Neuronal stem cell (in vitro differentiated cells): Measurements from ENCODE around the gene CPLX4.

Experiments used
- DNase-seq: peaks from one replicate; pipeline ENCODE4 v3.0.0-alpha.2; 2013; ENCODE audit warnings: low spot score
- H2AFZ ChIP-seq: one replicate; pipeline ENCODE4 v1.6.1; 2013; ENCODE audit warnings: mild to moderate bottlenecking, low read length, inconsistent platforms
- H2AK5ac ChIP-seq: 2 replicates; pipeline ENCODE4 v1.6.1; 2013; ENCODE audit warnings: low read depth, mild to moderate bottlenecking, inconsistent platforms, low read length, moderate library complexity, mixed read lengths
- H2BK120ac ChIP-seq: 2 replicates; pipeline ENCODE4 v1.6.1; 2013; ENCODE audit warnings: low read depth, mild to moderate bottlenecking, inconsistent platforms, low read length, moderate library complexity, mixed read lengths
- H2BK12ac ChIP-seq: one replicate; pipeline ENCODE4 v1.6.1; 2013; ENCODE audit warnings: low read length, inconsistent platforms
- H2BK15ac ChIP-seq: 2 replicates; pipeline ENCODE4 v1.6.1; 2013; ENCODE audit warnings: mild to moderate bottlenecking, low read length, inconsistent platforms, mixed read lengths
- H2BK5ac ChIP-seq: one replicate; pipeline ENCODE4 v1.6.1; 2013; ENCODE audit warnings: inconsistent platforms, mild to moderate bottlenecking, low read length, moderate library complexity
- H3K14ac ChIP-seq: one replicate; pipeline ENCODE4 v1.6.1; 2013; ENCODE audit warnings: low read length, inconsistent platforms
- H3K18ac ChIP-seq: 2 replicates; pipeline ENCODE4 v1.6.1; 2013; ENCODE audit warnings: low read length, inconsistent platforms
- H3K23ac ChIP-seq: 2 replicates; pipeline ENCODE4 v1.6.1; 2013; ENCODE audit warnings: low read depth, mild to moderate bottlenecking, mixed read lengths, low read length, inconsistent platforms; ENCODE audit not compliant: poor library complexity
- H3K27ac ChIP-seq: replicated peaks from 3 replicates; pipeline ENCODE4 v1.5.1; 2013; ENCODE audit warnings: low read length, inconsistent platforms
- H3K27me3 ChIP-seq, 3 experiments: 2 replicates each; pipeline ENCODE4 v1.6.1; 2013; ENCODE audit warnings: low read length in 3 of 3, mild to moderate bottlenecking in 2 of 3, inconsistent platforms in 1 of 3, low read depth in 1 of 3, mixed read lengths in 1 of 3, moderate library complexity in 1 of 3; ENCODE audit not compliant: control insufficient read depth in 3 of 3, insufficient read depth in 3 of 3
- H3K36me3 ChIP-seq, 2 donors: replicated peaks in 1 of 2; 2 replicates each; pipeline ENCODE4 v1.6.1; 2013; ENCODE audit warnings: low read length in 2 of 2; ENCODE audit not compliant: control insufficient read depth in 2 of 2, insufficient read depth in 2 of 2
- H3K4ac ChIP-seq: 2 replicates; pipeline ENCODE4 v1.6.1; 2013; ENCODE audit warnings: inconsistent platforms, mild to moderate bottlenecking, low read length, moderate library complexity
- H3K4me1 ChIP-seq, 2 donors: 1 replicate in 1 of 2; 2 replicates in 1 of 2; pipeline ENCODE4 v1.6.1; 2013; ENCODE audit warnings: low read length in 2 of 2, low read depth in 1 of 2; ENCODE audit not compliant: control insufficient read depth in 2 of 2, insufficient read depth in 1 of 2
- H3K4me2 ChIP-seq: one replicate; pipeline ENCODE4 v1.6.1; 2013; ENCODE audit warnings: mild to moderate bottlenecking, low read length, inconsistent platforms; ENCODE audit not compliant: insufficient read depth, poor library complexity, severe bottlenecking
- H3K4me3 ChIP-seq, 2 donors: 2 replicates each; pipeline ENCODE4 v1.5.1; 2013; ENCODE audit warnings: low read length in 2 of 2, mild to moderate bottlenecking in 2 of 2, inconsistent platforms in 1 of 2, moderate library complexity in 1 of 2
- H3K79me1 ChIP-seq: one replicate; pipeline ENCODE4 v1.6.1; 2013; ENCODE audit warnings: low read depth, mild to moderate bottlenecking, inconsistent platforms, low read length, moderate library complexity
- H3K9ac ChIP-seq: one replicate; pipeline ENCODE4 v1.6.1; 2013; ENCODE audit warnings: mild to moderate bottlenecking, low read depth, low read length, inconsistent platforms; ENCODE audit not compliant: poor library complexity
- H3K9me3 ChIP-seq, 2 donors: replicated peaks in 1 of 2; 2 replicates each; pipeline versions ENCODE3 to v1.6.1; 2013; ENCODE audit warnings: low read length in 2 of 2, mild to moderate bottlenecking in 2 of 2, inconsistent platforms in 1 of 2, low read depth in 1 of 2, mixed read lengths in 1 of 2, moderate library complexity in 1 of 2; ENCODE audit not compliant: control insufficient read depth in 2 of 2, insufficient read depth in 1 of 2
- H4K8ac ChIP-seq: one replicate; pipeline ENCODE4 v1.6.1; 2013; ENCODE audit warnings: low read depth, mild to moderate bottlenecking, inconsistent platforms, low read length, moderate library complexity
- H4K91ac ChIP-seq: one replicate; pipeline ENCODE4 v1.6.1; 2013; ENCODE audit warnings: low read length, low read depth, mild to moderate bottlenecking, inconsistent platforms; ENCODE audit not compliant: poor library complexity
- WGBS, 2 donors: extraction: QIAGEN DNeasy Blood & Tissue Kit; methylation state at CpG; one replicate each; pipeline ENCODE4 v1.1.7; 2013; ENCODE audit warnings: missing lambda C conversion rate in 2 of 2, mixed read lengths in 1 of 2; ENCODE audit not compliant: insufficient read length in 2 of 2, insufficient replicate concordance in 1 of 2; ENCODE audit errors: extremely low coverage in 2 of 2; 5-methylcytosine and 5-hydroxymethylcytosine counted together

Gene CPLX4

GRCh38 chr18:59249199-59249774 is 69.2 kb downstream of the CPLX4 start:
- no peak overlapping the region for H3K27ac ChIP-seq
- H2BK12ac ChIP-seq, result no peak overlapping the region
- H3K14ac ChIP-seq, result no peak overlapping the region
- no peak overlapping the region for H2BK5ac ChIP-seq
- no peaks in the 10 kb centered on the region for H3K4me1 ChIP-seq
- H3K4me2 ChIP-seq, result no peak overlapping the region
- H3K4ac ChIP-seq, result no peak overlapping the region
- no peak overlapping the region for H4K91ac ChIP-seq
- H2BK120ac ChIP-seq, result no peak overlapping the region
- no peak overlapping the region for H2AK5ac ChIP-seq
- no peak overlapping the region for H3K4me3 ChIP-seq
- no peak overlapping the region for H2BK15ac ChIP-seq
- H3K9me3 ChIP-seq, result no peaks in the 10 kb centered on the region
- H4K8ac ChIP-seq, result no peak overlapping the region
- no peak overlapping the region for H3K18ac ChIP-seq
- H3K27me3 ChIP-seq, result peaks cover 0 to 23% (median 0%) of the 10 kb centered on the region in 3 experiments
- no peak overlapping the region for H2AFZ ChIP-seq
- no peak for DNase-seq
- no peak overlapping the region for H3K23ac ChIP-seq
- H3K36me3 ChIP-seq, result no peaks in the 10 kb centered on the region
- no peaks in the 10 kb centered on the region for H3K79me1 ChIP-seq
- H3K9ac ChIP-seq, result no peak overlapping the region
- WGBS, 2 donors, result no CpG with 5 or more reads among the region's 5 CpGs

- H3K18ac ChIP-seq, result no peak overlapping the region
- no peaks in the 10 kb centered on the region for H3K9me3 ChIP-seq
- H3K36me3 ChIP-seq, result no peaks in the 10 kb centered on the region
- no peak overlapping the region for H3K4me3 ChIP-seq
- no peak overlapping the region for H3K23ac ChIP-seq
- no peak overlapping the region for H2BK15ac ChIP-seq
- no peak for DNase-seq
- H3K4me2 ChIP-seq, result no peak overlapping the region
- H2AK5ac ChIP-seq, result no peak overlapping the region
- no peak overlapping the region for H3K9ac ChIP-seq
- H2BK12ac ChIP-seq, result no peak overlapping the region
- H4K91ac ChIP-seq, result no peak overlapping the region
- peaks cover 0 to 23% (median 0%) of the 10 kb centered on the region in 3 experiments for H3K27me3 ChIP-seq
- no peak overlapping the region for H2BK5ac ChIP-seq
- H2AFZ ChIP-seq, result no peak overlapping the region
- no peak overlapping the region for H3K27ac ChIP-seq
- no peaks in the 10 kb centered on the region for H3K4me1 ChIP-seq
- no peak overlapping the region for H3K4ac ChIP-seq
- no peak overlapping the region for H4K8ac ChIP-seq
- no peak overlapping the region for H3K14ac ChIP-seq
- no peak overlapping the region for H2BK120ac ChIP-seq
- WGBS, 2 donors, result no CpG with 5 or more reads among the region's 4 CpGs
- H3K79me1 ChIP-seq, result no peaks in the 10 kb centered on the region
Measured at GRCh38 chr18:59246796-59247195, 71.7 kb downstream of the CPLX4 start.
